GM10266 (cell line): ENCODE results near the gene L3HYPDH.

Experiments used
- DNase-seq: peaks from one replicate; pipeline ENCODE4 v3.0.0; 2012; ENCODE audit errors: extremely low spot score
- TF ChIP-seq, protein P1 (sequence below): IDR thresholded peaks from 2 replicates; pipeline ENCODE4 v1.5.1; 2012; ENCODE audit warnings: mild to moderate bottlenecking, low read depth; ENCODE audit not compliant: control insufficient read depth, insufficient read depth; ENCODE audit errors: missing control alignments

The L3HYPDH gene

DNA sequence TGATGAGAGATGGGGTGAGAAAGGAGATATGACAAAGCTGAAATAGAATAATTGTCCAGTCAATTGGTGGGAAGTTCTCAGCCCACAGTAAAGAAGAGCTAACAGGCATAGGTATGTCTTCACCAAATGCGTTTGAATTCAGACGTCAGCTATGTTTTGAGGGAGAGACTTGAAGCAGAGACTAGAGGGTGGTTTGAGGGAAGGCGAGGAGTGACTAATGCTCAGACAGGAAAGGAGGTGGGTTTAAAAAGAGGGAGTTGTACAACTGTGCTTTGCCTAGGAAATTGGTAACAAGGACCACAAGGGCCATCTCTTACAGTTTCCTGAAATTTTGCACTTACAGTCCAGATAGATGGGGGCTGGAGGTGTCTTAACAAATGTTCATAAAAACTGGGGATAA, 6.5 kb upstream of the L3HYPDH start:
- TF ChIP-seq, protein P1, sequence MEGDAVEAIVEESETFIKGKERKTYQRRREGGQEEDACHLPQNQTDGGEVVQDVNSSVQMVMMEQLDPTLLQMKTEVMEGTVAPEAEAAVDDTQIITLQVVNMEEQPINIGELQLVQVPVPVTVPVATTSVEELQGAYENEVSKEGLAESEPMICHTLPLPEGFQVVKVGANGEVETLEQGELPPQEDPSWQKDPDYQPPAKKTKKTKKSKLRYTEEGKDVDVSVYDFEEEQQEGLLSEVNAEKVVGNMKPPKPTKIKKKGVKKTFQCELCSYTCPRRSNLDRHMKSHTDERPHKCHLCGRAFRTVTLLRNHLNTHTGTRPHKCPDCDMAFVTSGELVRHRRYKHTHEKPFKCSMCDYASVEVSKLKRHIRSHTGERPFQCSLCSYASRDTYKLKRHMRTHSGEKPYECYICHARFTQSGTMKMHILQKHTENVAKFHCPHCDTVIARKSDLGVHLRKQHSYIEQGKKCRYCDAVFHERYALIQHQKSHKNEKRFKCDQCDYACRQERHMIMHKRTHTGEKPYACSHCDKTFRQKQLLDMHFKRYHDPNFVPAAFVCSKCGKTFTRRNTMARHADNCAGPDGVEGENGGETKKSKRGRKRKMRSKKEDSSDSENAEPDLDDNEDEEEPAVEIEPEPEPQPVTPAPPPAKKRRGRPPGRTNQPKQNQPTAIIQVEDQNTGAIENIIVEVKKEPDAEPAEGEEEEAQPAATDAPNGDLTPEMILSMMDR: no peak
- DNase-seq: no peak

DNA sequence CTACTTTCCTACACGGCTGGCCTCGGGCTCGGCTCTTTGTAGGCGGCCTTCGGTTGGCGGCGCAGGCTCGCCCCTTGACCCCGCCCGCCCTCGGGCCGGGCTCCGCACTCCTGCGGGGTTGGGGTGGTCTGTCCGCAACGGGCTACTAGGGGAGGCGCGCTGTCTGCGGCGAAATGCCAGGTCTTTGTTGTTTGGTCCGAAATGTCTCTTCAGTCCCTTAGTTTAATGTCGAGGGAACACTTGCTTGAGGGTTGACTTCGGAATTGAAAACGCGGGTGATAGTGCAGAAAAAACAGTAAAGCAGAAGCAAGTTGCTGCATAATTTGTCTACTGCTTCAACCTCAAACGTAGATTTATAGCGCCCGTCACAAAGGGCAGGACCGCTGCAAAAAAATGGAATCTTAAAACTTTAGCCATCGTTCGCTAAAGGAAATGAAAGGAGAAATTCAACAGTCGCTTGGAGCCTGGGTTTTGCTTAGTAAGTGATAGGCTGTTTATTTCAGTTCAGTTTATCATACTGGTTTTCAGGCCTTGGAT, 499 bp upstream of the L3HYPDH start:
- TF ChIP-seq, protein P1: no peak
- no peak for DNase-seq

DNA sequence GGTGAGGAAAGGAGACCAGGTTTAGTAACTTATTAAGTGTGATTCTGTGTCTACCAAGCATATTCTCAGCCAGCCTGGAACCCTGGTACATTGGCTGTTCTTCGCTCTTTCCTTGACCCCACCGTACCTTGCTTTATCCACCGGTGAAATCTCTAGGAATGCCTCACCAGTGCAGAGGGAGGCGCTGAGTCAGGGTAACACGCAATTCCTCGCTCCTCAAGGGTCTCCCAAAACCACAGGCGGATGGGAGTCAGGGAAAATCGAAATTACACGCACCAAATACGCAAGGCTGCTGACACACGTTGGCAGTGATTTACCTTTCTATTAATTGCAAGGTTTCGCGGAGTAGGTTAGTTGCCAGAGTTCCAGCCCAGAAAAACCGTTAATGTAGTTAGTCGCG, 845 bp downstream of the L3HYPDH start:
- DNase-seq: no peak
- TF ChIP-seq, protein P1: no peak

GRCh38 chr14:59482541-59483331, 1.5 kb downstream of the L3HYPDH start:
- TF ChIP-seq, protein P1: no peak
- DNase-seq: no peak

GRCh38 chr14:59481871-59482540, 2.2 kb downstream of the L3HYPDH start:
- TF ChIP-seq, protein P1: no peak
- no peak for DNase-seq

GRCh38 chr14:59481407-59481806, 2.8 kb downstream of the L3HYPDH start:
- no peak for DNase-seq

More at GRCh38 chr14:59481407-59481806, 2.8 kb downstream of the L3HYPDH start:
- TF ChIP-seq, protein P1: no peak
